GM19395 (cell line): ENCODE data around the gene HBS1L.

Experiments used
- ATAC-seq: cut with Tn5 transposase; IDR thresholded peaks from one replicate; pipeline ENCODE4 v1.9.1; 2021; ENCODE audit warnings: mild to moderate bottlenecking, moderate library complexity; ENCODE audit not compliant: unreplicated experiment

Gene HBS1L

DNA sequence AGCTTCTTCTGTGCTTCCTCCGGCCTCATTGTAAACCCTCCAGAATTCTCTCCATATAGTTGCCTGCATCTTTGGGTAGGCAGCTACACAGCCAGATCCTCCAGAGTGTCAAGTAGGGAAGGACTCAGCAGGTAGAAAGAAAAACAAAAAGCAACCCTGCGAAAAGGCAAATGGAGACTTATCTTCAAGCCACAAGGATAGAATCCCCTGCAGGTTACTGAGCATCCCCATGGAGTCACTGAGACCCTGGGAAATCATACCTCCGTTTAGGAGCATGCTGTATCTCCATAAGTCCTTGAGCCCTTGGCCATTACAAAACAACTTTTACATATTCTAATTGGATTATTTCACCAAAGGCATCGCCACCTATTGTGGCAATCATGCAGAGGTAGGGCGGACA is 133.3 kb downstream of the HBS1L start:
- no peak for ATAC-seq

DNA sequence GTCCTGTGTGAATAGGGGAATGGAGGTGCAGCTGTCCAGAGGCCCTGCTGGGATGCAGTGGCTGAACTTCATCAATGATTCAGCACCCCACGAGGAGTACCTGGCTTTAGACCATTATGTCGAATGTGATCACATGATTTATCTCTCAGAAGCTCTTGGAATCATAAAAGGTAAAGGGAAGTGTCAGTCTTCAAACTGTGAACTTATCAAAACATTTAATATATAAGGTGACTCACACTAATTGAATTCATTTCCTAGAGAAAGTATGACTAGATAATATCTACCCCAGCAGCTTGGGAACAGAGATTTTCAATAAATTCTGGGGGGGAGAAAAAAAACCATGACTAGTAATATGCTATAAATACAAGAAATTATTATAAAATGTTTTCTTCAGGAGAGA is 134.2 kb downstream of the HBS1L start:
- no peak for ATAC-seq

DNA sequence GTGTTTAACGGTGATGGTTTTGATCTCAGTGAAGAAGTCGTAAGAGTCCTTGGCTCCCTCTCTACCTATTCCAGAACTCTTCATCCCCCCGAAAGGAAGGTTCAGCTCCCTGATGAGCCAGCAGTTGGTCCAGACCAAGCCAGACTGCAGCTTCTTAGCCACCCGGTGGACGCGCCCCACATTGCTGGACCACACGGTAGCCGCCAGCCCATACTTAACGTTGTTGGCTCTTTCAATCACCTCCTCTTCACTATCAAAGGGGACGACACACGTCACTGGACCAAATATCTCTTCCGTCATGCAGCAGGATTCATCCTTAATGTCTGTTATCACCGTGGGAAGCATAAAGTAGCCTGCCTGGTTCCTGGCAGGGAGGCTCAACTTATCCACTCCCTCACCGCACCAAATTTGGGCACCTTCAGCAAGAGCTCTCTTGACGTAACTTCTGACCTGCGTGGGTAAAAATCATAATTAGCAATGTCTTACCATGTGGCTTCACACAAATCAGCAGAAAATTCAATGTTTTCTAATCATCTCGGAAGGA is 136.1 kb downstream of the HBS1L start:
- ATAC-seq = no peak

GRCh38 chr6:134911547-134911946 is 143.1 kb downstream of the HBS1L start:
- no peak for ATAC-seq

DNA sequence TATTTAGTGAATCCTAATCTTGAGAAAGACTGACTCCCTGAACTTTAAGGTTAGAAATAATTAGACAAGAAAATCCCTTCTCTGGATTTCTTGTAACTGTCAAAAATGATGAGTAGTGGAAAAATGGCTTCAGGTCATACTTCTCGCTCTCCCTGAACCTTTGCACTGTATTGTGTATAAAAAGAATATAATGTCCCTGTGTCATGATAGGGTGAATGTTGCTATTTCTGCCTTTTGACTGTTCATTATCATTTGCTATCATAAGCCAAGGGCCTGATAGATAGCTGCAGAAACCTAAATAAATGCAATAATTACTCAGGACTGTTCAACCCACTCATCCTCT is 144.1 kb downstream of the HBS1L start:
- no peak for ATAC-seq
